Gastroesophageal sphincter (tissue), 4 donors: ENCODE data around the gene MUC5B. TPM values are rescaled to one million over a fixed set of nuclear protein-coding genes. Genes with fewer than 3 reads are reported as not detected.

Source experiments
- ATAC-seq: fragments of 150-250 bp; one replicate; pipeline ENCODE4 v1.9.1; 2016; ENCODE audit warnings: mild to moderate bottlenecking, moderate library complexity
- H3K27ac ChIP-seq, 4 donors: fragments of 200-600 bp; sonication (generic) in 3 of 4; 1 replicate in 3 of 4; 2 replicates in 1 of 4; pipeline ENCODE4 v1.5.1; 2016 to 2019
- H3K27me3 ChIP-seq: fragments of 200-600 bp; sonication (generic); one replicate; pipeline ENCODE4 v1.5.1; 2019
- H3K36me3 ChIP-seq, 2 donors: fragments of 200-600 bp; sonication (generic); one replicate each; pipeline ENCODE4 v1.5.1; 2019; ENCODE audit warnings: control low read depth in 1 of 2
- H3K4me1 ChIP-seq, 3 donors: fragments of 200-600 bp; sonication (generic); 1 replicate in 2 of 3; 2 replicates in 1 of 3; pipeline ENCODE4 v1.5.1; 2016 to 2019; ENCODE audit warnings: control low read depth in 2 of 3
- H3K4me3 ChIP-seq, 2 donors: fragments of 200-600 bp; sonication (generic); one replicate each; pipeline ENCODE4 v1.5.1; 2019; ENCODE audit warnings: mild to moderate bottlenecking in 1 of 2, moderate library complexity in 1 of 2
- H3K9me3 ChIP-seq, 3 donors: fragments of 200-600 bp; sonication (generic); one replicate each; pipeline ENCODE4 v1.5.1; 2017 to 2019; ENCODE audit warnings: control low read depth in 2 of 3
- EP300 ChIP-seq: sonication (generic); formaldehyde crosslinking; IDR thresholded peaks from one replicate; pipeline ENCODE4 v1.6.1; 2017; ENCODE audit warnings: antibody characterized with exemption, mild to moderate bottlenecking
- POLR2A ChIP-seq, 2 donors: fragments of 450-650 bp; IDR thresholded peaks; one replicate each; pipeline ENCODE4 v1.6.1; 2017; ENCODE audit warnings: antibody characterized with exemption in 2 of 2, mild to moderate bottlenecking in 2 of 2, moderate library complexity in 1 of 2
- POLR2AphosphoS5 ChIP-seq: sonication (generic); formaldehyde crosslinking; IDR thresholded peaks from one replicate; pipeline ENCODE4 v1.6.1; 2017; ENCODE audit warnings: antibody characterized with exemption
- WGBS, 2 donors: methylation state at CpG; one replicate each; pipeline ENCODE4 v1.1.5; 2018; ENCODE audit warnings: low coverage in 1 of 2; 5-methylcytosine and 5-hydroxymethylcytosine counted together
- total RNA-seq, 4 donors: library from RNA; depleted of rRNA; stranded (reverse); fragments of >200 nt; gene quantifications; one replicate each; pipeline ENCODE4 v1.1.0, GENCODE V29; 2016
- TF ChIP-seq, protein P1 (sequence below), 4 experiments: fragments of 200-600 bp in 2 of 4; fragments of 450-650 bp in 2 of 4; sonication (generic) in 1 of 4; IDR thresholded peaks; one replicate each; pipeline ENCODE4 v1.5.1; 2017 to 2019; ENCODE audit warnings: antibody characterized with exemption in 4 of 4, mild to moderate bottlenecking in 2 of 4, moderate library complexity in 2 of 4

Gene MUC5B
- total RNA-seq, 4 donors from 2014 or later = 0.13 to 199 (median 0.60) TPM

DNA sequence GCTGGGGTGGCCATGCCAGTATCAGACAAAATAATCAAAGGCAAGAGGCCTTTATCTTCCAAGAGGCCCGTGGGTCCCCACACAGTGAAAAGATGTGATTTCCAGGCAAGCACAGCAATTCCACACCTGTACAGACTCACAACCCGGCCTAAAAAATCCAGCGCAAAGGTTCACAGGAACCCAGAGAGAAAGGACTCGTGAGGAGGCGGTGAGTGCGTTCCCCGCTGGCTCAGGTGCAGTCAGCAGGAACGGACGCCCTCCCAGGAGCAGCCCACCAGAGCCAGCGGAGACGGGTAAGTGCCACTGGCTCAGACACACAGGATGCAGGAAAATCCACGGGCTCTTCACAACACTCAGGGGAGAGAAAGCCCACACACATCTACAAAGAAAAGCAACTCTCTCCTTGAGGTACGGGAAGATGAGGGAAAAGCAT lies 82.2 kb downstream of the MUC5B start:
- peak overlapping the region in 2 of 4 donors; percentile 80 to 90 for H3K27ac ChIP-seq
- TF ChIP-seq EP300 (no peak), POLR2A (IDR thresholded peaks at IDR 0.05) (no peak), POLR2AphosphoS5 (no peak)
- TF ChIP-seq, protein P1, sequence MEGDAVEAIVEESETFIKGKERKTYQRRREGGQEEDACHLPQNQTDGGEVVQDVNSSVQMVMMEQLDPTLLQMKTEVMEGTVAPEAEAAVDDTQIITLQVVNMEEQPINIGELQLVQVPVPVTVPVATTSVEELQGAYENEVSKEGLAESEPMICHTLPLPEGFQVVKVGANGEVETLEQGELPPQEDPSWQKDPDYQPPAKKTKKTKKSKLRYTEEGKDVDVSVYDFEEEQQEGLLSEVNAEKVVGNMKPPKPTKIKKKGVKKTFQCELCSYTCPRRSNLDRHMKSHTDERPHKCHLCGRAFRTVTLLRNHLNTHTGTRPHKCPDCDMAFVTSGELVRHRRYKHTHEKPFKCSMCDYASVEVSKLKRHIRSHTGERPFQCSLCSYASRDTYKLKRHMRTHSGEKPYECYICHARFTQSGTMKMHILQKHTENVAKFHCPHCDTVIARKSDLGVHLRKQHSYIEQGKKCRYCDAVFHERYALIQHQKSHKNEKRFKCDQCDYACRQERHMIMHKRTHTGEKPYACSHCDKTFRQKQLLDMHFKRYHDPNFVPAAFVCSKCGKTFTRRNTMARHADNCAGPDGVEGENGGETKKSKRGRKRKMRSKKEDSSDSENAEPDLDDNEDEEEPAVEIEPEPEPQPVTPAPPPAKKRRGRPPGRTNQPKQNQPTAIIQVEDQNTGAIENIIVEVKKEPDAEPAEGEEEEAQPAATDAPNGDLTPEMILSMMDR (IDR thresholded peaks at IDR 0.05) = no peak
- peaks cover 0 to 91% (median 49%) of the 10 kb centered on the region in 3 donors for H3K4me1 ChIP-seq
- H3K36me3 ChIP-seq = peaks cover 0 to 21% of the 10 kb centered on the region in 2 donors
- 69 to 78% methylated on average over 6 to 10 of the region's 13 CpGs for WGBS, 2 donors
- H3K9me3 ChIP-seq = no peaks in the 10 kb centered on the region
- ATAC-seq = no peak
- no peak overlapping the region for H3K4me3 ChIP-seq
- H3K27me3 ChIP-seq = no peaks in the 10 kb centered on the region

- Histone ChIP-seq H3K9me3 (no peaks in the 10 kb centered on the region), H3K27ac (peak overlapping the region in 2 of 4 donors; percentile 80 to 90), H3K4me3 (no peak overlapping the region), H3K27me3 (no peaks in the 10 kb centered on the region), H3K4me1 (peaks cover 0 to 91% (median 49%) of the 10 kb centered on the region in 3 donors), H3K36me3 (peaks cover 0 to 21% of the 10 kb centered on the region in 2 donors)
- TF ChIP-seq, protein P1 (IDR thresholded peaks at IDR 0.05) = no peak
- TF ChIP-seq EP300 = no peak
- no peak for TF ChIP-seq POLR2AphosphoS5
- TF ChIP-seq POLR2A (IDR thresholded peaks at IDR 0.05) = no peak
- WGBS, 2 donors = 87% methylated on average over 6 to 13 of the region's 27 CpGs
- ATAC-seq = no peak
Observed at GRCh38 chr11:1305501-1306056, 82.7 kb downstream of the MUC5B start.

DNA sequence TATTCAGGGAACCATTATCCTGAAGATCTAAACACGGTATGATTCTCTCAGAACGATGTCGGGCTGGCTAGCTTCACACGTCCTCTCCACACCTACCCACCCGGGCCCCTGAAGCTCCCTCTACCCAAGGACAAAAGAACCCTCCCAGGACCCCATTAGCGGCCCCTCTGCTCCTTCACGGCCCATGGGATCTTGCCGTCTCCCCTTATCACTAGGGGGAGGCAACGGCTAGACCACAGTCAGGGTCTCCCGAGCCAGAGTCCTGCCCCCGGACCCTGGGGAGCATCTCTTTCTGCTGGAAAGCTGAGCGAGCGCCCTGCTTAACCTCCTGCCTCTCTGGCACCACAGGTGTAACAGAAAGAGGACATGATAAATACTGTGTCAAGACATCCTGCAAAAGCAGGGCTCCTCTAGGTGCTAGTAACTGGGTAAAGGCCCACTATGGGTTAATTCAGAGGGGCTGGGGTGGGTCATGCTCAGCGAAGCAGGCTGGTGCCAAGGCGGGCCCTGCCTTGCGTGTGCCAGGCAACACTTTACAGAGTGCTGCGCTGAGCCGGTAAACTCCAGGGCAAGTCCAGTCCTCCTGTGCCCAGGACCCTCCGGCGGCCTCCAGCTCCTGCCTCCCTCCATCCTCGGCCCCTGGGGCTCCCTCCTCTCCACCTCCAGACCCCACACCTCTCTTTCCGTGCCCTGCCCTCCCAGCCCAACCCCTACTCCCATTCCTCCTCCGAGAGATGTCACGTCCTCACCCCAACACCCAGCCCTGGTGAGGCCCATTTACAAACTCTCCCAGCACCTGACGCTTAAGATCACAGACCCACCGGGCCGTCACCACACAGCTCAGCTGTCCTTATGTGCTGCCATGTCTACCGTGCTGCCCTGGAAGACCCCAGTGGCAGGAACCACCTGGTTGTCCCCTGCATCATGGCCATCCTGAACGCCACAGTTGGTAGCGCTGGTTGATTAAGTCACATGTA lies 83.6 kb downstream of the MUC5B start:
- Histone ChIP-seq H3K36me3 (peaks cover 0 to 21% of the 10 kb centered on the region in 2 donors), H3K9me3 (no peaks in the 10 kb centered on the region), H3K4me1 (peaks cover 0 to 87% (median 49%) of the 10 kb centered on the region in 3 donors), H3K4me3 (no peak overlapping the region), H3K27me3 (no peaks in the 10 kb centered on the region), H3K27ac (peak overlapping the region in 3 of 4 donors; percentile 15 to 92 (median 90))
- ATAC-seq = no peak
- TF ChIP-seq, protein P1 (IDR thresholded peaks at IDR 0.05) = no peak
- TF ChIP-seq POLR2AphosphoS5 = no peak
- no peak for TF ChIP-seq EP300
- TF ChIP-seq POLR2A (IDR thresholded peaks at IDR 0.05) = no peak
- 80 to 83% methylated on average over 6 to 15 of the region's 30 CpGs for WGBS, 2 donors

- H3K9me3 ChIP-seq = peaks cover 0 to 6% (median 0%) of the 10 kb centered on the region in 3 donors
- peaks cover 0 to 21% of the 10 kb centered on the region in 2 donors for H3K36me3 ChIP-seq
- peak overlapping the region in 2 of 4 donors; percentile 90 to 92 for H3K27ac ChIP-seq
- ATAC-seq = no peak
- 60% methylated on average over 1 of the region's 21 CpGs; no CpG with 5 or more reads in 1 of the 2 donors for WGBS, 2 donors
- peaks cover 0 to 79% (median 46%) of the 10 kb centered on the region in 3 donors for H3K4me1 ChIP-seq
- H3K4me3 ChIP-seq = peak overlapping the region in 1 of 2 donors; percentile 85
- no peaks in the 10 kb centered on the region for H3K27me3 ChIP-seq
- no peak for TF ChIP-seq EP300
Observed at GRCh38 chr11:1307163-1307870, 84.5 kb downstream of the MUC5B start.
